Esophagus muscularis mucosa (tissue), 3 donors: ENCODE results near the gene CAGE1.

ENCODE experiments used
- POLR2AphosphoS5 ChIP-seq, 2 donors: sonication (generic); formaldehyde crosslinking; IDR thresholded peaks; one replicate each; pipeline ENCODE4 v1.6.1; 2017; ENCODE audit warnings: antibody characterized with exemption in 2 of 2
- TF ChIP-seq, protein P1 (sequence below), 3 experiments: fragments of 200-600 bp in 2 of 3; fragments of 450-650 bp in 1 of 3; sonication (generic) in 2 of 3; IDR thresholded peaks; one replicate each; pipeline ENCODE4 v1.5.1; 2017 to 2019; ENCODE audit warnings: antibody characterized with exemption in 3 of 3, mild to moderate bottlenecking in 2 of 3, moderate library complexity in 1 of 3

DNA sequence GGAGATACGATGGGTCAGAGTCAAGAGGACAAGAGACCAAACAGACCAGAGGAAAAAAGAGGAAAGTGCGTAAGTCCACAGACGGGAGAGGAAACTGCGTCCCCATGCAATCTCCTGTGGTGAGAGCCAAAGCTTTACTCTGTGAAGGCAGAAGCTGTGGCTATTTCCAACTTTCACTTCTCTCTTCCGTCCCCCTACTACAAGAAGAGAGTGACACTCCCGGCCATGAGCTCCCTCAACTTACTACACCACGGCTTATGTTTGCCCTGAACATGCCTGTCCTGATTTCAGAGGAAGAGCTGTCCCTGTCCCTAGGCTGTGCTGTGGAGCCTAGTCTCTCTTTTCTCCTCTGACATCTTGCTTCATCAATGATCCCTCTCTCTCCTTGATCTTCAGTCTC, 65.0 kb downstream of the CAGE1 start:
- TF ChIP-seq, protein P1, sequence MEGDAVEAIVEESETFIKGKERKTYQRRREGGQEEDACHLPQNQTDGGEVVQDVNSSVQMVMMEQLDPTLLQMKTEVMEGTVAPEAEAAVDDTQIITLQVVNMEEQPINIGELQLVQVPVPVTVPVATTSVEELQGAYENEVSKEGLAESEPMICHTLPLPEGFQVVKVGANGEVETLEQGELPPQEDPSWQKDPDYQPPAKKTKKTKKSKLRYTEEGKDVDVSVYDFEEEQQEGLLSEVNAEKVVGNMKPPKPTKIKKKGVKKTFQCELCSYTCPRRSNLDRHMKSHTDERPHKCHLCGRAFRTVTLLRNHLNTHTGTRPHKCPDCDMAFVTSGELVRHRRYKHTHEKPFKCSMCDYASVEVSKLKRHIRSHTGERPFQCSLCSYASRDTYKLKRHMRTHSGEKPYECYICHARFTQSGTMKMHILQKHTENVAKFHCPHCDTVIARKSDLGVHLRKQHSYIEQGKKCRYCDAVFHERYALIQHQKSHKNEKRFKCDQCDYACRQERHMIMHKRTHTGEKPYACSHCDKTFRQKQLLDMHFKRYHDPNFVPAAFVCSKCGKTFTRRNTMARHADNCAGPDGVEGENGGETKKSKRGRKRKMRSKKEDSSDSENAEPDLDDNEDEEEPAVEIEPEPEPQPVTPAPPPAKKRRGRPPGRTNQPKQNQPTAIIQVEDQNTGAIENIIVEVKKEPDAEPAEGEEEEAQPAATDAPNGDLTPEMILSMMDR (IDR thresholded peaks at IDR 0.05), result no peak
- no peak for TF ChIP-seq POLR2AphosphoS5 (IDR thresholded peaks at IDR 0.05)
